Adrenal gland (tissue), 12 donors: ENCODE measurements around the gene ARFIP2. TPM values are rescaled to one million over a fixed set of nuclear protein-coding genes. Genes with fewer than 3 reads are reported as not detected.

Experiments used
- DNase-seq, 7 donors: peaks; one replicate each; pipeline ENCODE4 v3.0.0-alpha.2; 2019 to 2020
- H3K27ac ChIP-seq, 5 donors: fragments of 200-600 bp; sonication (generic) in 4 of 5; 1 replicate in 3 of 5; 2 replicates in 2 of 5; pipeline versions ENCODE4 v1.5.1 to v1.8.0; 2016 to 2020; ENCODE audit warnings: mild to moderate bottlenecking in 1 of 5
- H3K27me3 ChIP-seq: fragments of 200-600 bp; 2 replicates; pipeline ENCODE4 v1.8.0; 2021
- H3K36me3 ChIP-seq, 2 donors: fragments of 200-600 bp; replicated peaks in 1 of 2; 1 replicate in 1 of 2; 2 replicates in 1 of 2; pipeline versions ENCODE4 v1.5.1 to v1.8.0; 2018 to 2022
- H3K4me1 ChIP-seq, 2 donors: fragments of 200-600 bp; replicated peaks in 1 of 2; 1 replicate in 1 of 2; 2 replicates in 1 of 2; pipeline versions ENCODE4 v1.5.1 to v1.8.0; 2018 to 2021
- H3K4me3 ChIP-seq, 4 donors: fragments of 200-600 bp; sonication (generic) in 3 of 4; one replicate each; pipeline ENCODE4 v1.5.1; 2016 to 2018
- H3K9me3 ChIP-seq, 3 donors: fragments of 200-600 bp; sonication (generic) in 1 of 3; replicated peaks in 1 of 3; 1 replicate in 2 of 3; 2 replicates in 1 of 3; pipeline versions ENCODE4 v1.5.1 to v1.8.0; 2016 to 2021
- CTCF ChIP-seq, 6 experiments: fragments of 450-650 bp in 4 of 6; fragments of 200-600 bp in 2 of 6; sonication (generic) in 1 of 6; IDR thresholded peaks; 1 replicate in 5 of 6; 2 replicates in 1 of 6; pipeline versions ENCODE4 v1.5.1 to v1.8.0; 2016 to 2021; ENCODE audit warnings: antibody characterized with exemption in 6 of 6, mild to moderate bottlenecking in 2 of 6, moderate library complexity in 1 of 6
- POLR2A ChIP-seq, 2 donors: fragments of 450-650 bp; IDR thresholded peaks; one replicate each; pipeline ENCODE4 v1.6.1; 2017; ENCODE audit warnings: antibody characterized with exemption in 2 of 2, mild to moderate bottlenecking in 2 of 2, moderate library complexity in 1 of 2
- WGBS, 4 donors: extraction: QIAGEN DNeasy Blood & Tissue Kit in 2 of 4; methylation state at CpG; one replicate each; pipeline versions ENCODE4 v1.1.5 to v1.1.7; 2013 to 2017; 5-methylcytosine and 5-hydroxymethylcytosine counted together
- intact Hi-C, 2 donors: fragments of 100-400 bp; cut with DNase I; formaldehyde crosslinking; loops; one replicate each; pipeline versions ENCODE4 v1.14.1 to v1.15.0; 2022 to 2023
- polyA plus RNA-seq, 3 donors: library from polyadenylated mRNA; stranded (reverse); fragments of 200-250 nt in 2 of 3; fragments of 350-450 nt in 1 of 3; fragmentation: Illumina TruSeq in 1 of 3; extraction: RNeasy Lipid Tissue Mini Kit (QIAGEN cat#74804) in 1 of 3; gene quantifications; one replicate each; pipeline ENCODE4 v1.2.3, GENCODE V29; 2013 to 2014
- total RNA-seq, 9 donors: library from RNA; depleted of rRNA in 4 of 9; stranded (reverse); fragments of >200 nt in 4 of 9; fragments of 120-200 nt in 1 of 9; fragmentation: NEBNext Ultra II Directional in 1 of 9; extraction: Animal tissue kit (Norgen Biotek cat#: 25700) in 1 of 9; gene quantifications; one replicate each; pipeline versions ENCODE4 v1.1.0 to v1.2.4, GENCODE V29; 2013 to 2023
- donor health status: healthy with polysubstance abuse.
- donor health status: Bipolar disorder and iron deficiency.
- donor health status: DM: yes; HTN: yes; CAD: no.
- donor health status: DM: no; HTN: no; CAD: no.
- donor health status: DM: no; HTN: no; CAD: no.
- donor health status: DM: yes; HTN: yes; CAD: no.

The ARFIP2 gene
- total and polyA plus RNA-seq, 12 donors, result 47.4 to 108 (median 59.2) TPM

DNA sequence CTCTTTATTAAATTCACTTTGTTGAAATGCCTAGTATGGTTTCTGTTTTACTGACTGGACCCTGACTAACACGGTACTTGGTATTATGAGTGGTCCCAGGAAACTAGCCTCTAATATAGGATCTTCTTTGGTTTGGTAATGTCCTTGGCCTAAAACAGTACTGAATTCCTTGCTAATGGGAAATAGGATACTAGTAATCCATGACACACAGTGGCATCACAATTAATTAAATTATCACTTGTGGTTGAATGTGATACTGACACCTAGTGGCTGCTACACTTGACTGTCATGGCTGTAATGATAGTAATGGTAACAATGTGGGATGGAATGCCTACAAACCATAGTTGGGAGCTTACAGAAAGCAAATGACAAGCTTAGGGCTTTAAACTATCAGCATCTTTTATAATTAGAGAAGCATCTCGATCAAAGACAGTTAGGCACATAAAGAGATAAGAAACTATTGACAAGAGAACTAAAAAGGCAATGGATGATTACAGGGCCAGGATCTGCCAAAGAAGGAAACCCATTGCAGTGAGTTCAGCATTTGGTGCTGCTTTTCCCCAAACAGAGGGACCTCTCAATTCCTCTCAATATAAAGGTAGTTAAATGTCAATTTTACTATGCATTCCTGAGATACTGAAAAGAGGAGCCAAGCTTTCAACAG lies 24.6 kb upstream of the ARFIP2 start:
- Histone ChIP-seq H3K36me3 (peaks cover 0 to 8% of the 10 kb centered on the region in 2 donors), H3K9me3 (no peaks in the 10 kb centered on the region), H3K27ac (no peak overlapping the region), H3K27me3 (no peaks in the 10 kb centered on the region), H3K4me1 (no peaks in the 10 kb centered on the region), H3K4me3 (no peak overlapping the region)
- peak in 1 of 7 donors; percentile 32 for DNase-seq
- WGBS, 4 donors, result 50 to 62% (median 55%) methylated on average over 2 of the region's 2 CpGs
- intact Hi-C loops, result loop anchor here in 1 of 2 donors (10.0 kb wide), 1 partner anchor 131 kb away; no protein-coding TSS in a partner anchor
- TF ChIP-seq CTCF (IDR thresholded peaks at IDR 0.05) (peak; percentile 48 to 71 (median 64)), POLR2A (IDR thresholded peaks at IDR 0.05) (no peak)

DNA sequence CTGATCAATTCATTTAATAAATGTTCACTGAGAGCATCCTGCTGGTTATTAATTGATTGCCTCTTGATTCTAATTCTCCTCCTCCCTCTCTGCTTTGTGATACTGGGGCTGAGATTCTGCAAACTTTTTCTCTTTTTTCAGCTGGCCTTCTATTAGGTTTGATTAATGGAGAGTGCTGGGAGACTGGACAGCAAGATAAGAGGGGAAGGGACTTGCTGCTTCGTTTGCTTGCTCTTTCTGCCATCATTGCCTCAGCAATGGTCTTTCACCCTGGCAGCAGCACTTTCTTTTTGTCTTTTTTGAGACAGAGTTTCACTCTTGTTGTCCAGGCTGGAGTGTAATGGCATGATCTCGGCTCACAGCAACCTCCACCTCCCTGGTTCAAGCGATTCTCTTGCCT lies 23.0 kb upstream of the ARFIP2 start:
- Histone ChIP-seq H3K36me3 (peaks cover 0 to 4% of the 10 kb centered on the region in 2 donors), H3K4me1 (no peaks in the 10 kb centered on the region), H3K27me3 (no peaks in the 10 kb centered on the region), H3K9me3 (no peaks in the 10 kb centered on the region), H3K27ac (no peak overlapping the region), H3K4me3 (no peak overlapping the region)
- no peak for DNase-seq
- WGBS, 4 donors, result 72 to 76% (median 73%) methylated on average over 3 of the region's 3 CpGs
- TF ChIP-seq POLR2A (IDR thresholded peaks at IDR 0.05) (no peak), CTCF (IDR thresholded peaks at IDR 0.05) (no peak)
- intact Hi-C loops, result loop anchor here in 1 of 2 donors (10.0 kb wide), 1 partner anchor 129 kb away; no protein-coding TSS in a partner anchor

- H3K27me3 ChIP-seq, result no peaks in the 10 kb centered on the region
- TF ChIP-seq POLR2A (IDR thresholded peaks at IDR 0.05) (no peak), CTCF (IDR thresholded peaks at IDR 0.05) (no peak)
- H3K27ac ChIP-seq, result no peak overlapping the region
- no peaks in the 10 kb centered on the region for H3K4me1 ChIP-seq
- 94 to 98% (median 98%) methylated on average over 3 of the region's 3 CpGs for WGBS, 4 donors
- peaks cover 0 to 11% of the 10 kb centered on the region in 2 donors for H3K36me3 ChIP-seq
- H3K9me3 ChIP-seq, result no peaks in the 10 kb centered on the region
- H3K4me3 ChIP-seq, result no peak overlapping the region
- intact Hi-C loops, result loop anchor here in 1 of 2 donors (10.0 kb wide), 1 partner anchor 128 kb away; no protein-coding TSS in a partner anchor
- no peak for DNase-seq
Observed at GRCh38 chr11:6502382-6502781, 21.3 kb upstream of the ARFIP2 start.

DNA sequence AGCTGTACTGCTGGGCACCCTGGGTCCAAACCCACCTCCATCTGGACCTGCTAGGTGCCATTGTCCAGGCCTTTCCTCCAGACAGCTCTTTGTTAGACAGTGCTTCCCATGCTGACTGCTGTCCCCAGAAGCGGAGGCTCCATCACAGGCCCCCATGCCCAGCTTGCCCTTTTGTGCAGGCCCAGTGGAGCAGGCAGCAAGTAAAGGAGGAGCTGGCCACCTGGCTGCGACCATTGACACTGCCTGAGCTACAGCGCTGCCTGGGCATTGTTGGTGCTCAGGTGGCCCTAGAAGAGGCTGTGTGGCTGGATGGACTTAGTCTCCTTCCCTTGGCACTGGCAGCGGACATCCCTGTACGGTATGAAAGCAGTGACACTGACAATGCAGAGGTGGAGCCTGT lies 17.4 kb upstream of the ARFIP2 start:
- no peak for DNase-seq
- H3K9me3 ChIP-seq, result no peaks in the 10 kb centered on the region
- TF ChIP-seq POLR2A (IDR thresholded peaks at IDR 0.05) (no peak), CTCF (IDR thresholded peaks at IDR 0.05) (no peak)
- H3K36me3 ChIP-seq, result peaks cover 0 to 12% of the 10 kb centered on the region in 2 donors
- no peak overlapping the region for H3K27ac ChIP-seq
- H3K4me3 ChIP-seq, result no peak overlapping the region
- no peaks in the 10 kb centered on the region for H3K4me1 ChIP-seq
- H3K27me3 ChIP-seq, result no peaks in the 10 kb centered on the region
- 96 to 100% (median 100%) methylated on average over 2 to 5 of the region's 5 CpGs for WGBS, 4 donors
- intact Hi-C loops, result no loop called here
